Endothelial cell of umbilical vein (primary cell): ENCODE measurements around the gene CXCR4. TPM values are rescaled to one million over a fixed set of nuclear protein-coding genes. Genes with fewer than 3 reads are reported as not detected.

Experiments
- BruUV-seq: library from RNA; stranded (reverse); fragments of 400-500 nt; replicated peaks from 2 replicates; lab custom pipeline; 2021; lab: Mats Ljungman, UMichigan
- CTCF ChIA-PET: fragments of 300-600, 350-600 bp; sonication (Branson Sonifier 250); formaldehyde crosslinking; loops from one replicate; lab custom pipeline; 2021; ENCODE audit warnings: antibody characterized with exemption, inconsistent platforms; lab: Charles Lee
- POLR2A ChIA-PET: fragments of 300-600, 350-600 bp; sonication (Branson Sonifier 250); formaldehyde crosslinking; loops from one replicate; lab custom pipeline; 2021; ENCODE audit warnings: antibody characterized with exemption, inconsistent platforms; lab: Charles Lee
- DNase-seq: peaks from one replicate; pipeline ENCODE4 v3.0.0-alpha.2; 2011; ENCODE audit warnings: low read depth, low spot score
- FAIRE-seq: peaks from 2 replicates; lab custom pipeline; 2011; peaks lifted over from hg19 to GRCh38; lab: Jason Lieb, UNC
- H2AFZ ChIP-seq: 2 replicates; pipeline ENCODE4 v1.6.0; 2012; ENCODE audit warnings: low read depth, low read length, control low read depth, inconsistent platforms
- H3K27ac ChIP-seq: 2 replicates; pipeline ENCODE4 v1.5.1; 2011; ENCODE audit warnings: low read depth, mild to moderate bottlenecking, control low read depth, low read length, moderate library complexity; ENCODE audit not compliant: insufficient read depth
- H3K27me3 ChIP-seq, 2 experiments: 2 replicates each; pipeline versions ENCODE4 v1.6.0 to v1.6.1; 2011; ENCODE audit warnings: low read length in 2 of 2, mixed read lengths in 1 of 2; ENCODE audit not compliant: control insufficient read depth in 2 of 2, insufficient read depth in 2 of 2
- H3K36me3 ChIP-seq, 2 experiments: 2 replicates in 1 of 2; 3 replicates in 1 of 2; pipeline ENCODE4 v1.5.1; 2011; ENCODE audit warnings: low read length in 2 of 2, mild to moderate bottlenecking in 1 of 2, moderate library complexity in 1 of 2; ENCODE audit not compliant: control insufficient read depth in 2 of 2, insufficient read depth in 2 of 2; ENCODE audit errors: extremely low read depth in 1 of 2
- H3K4me1 ChIP-seq: 3 replicates; pipeline ENCODE4 v1.5.1; 2011; ENCODE audit warnings: mild to moderate bottlenecking, low read length; ENCODE audit not compliant: control insufficient read depth, insufficient read depth; ENCODE audit errors: extremely low read depth
- H3K4me2 ChIP-seq: 2 replicates; pipeline ENCODE4 v1.6.1; 2011; ENCODE audit warnings: low read length, control low read depth, mixed read lengths; ENCODE audit not compliant: insufficient read depth
- H3K4me3 ChIP-seq, 3 experiments: fragments of 200-600 bp in 1 of 3; sonication (generic), shearing (Covaris generic) in 1 of 3; replicated peaks in 1 of 3; 2 replicates each; pipeline ENCODE4 v1.5.1; 2011 to 2016; ENCODE audit warnings: control low read depth in 3 of 3, low read length in 3 of 3, mild to moderate bottlenecking in 2 of 3, inconsistent platforms in 1 of 3, low read depth in 1 of 3, moderate library complexity in 1 of 3; ENCODE audit not compliant: insufficient read depth in 1 of 3
- H3K79me2 ChIP-seq: 2 replicates; pipeline ENCODE4 v1.6.0; 2012; ENCODE audit warnings: low read length, inconsistent platforms; ENCODE audit not compliant: control insufficient read depth, insufficient read depth
- H3K9ac ChIP-seq: replicated peaks from 2 replicates; pipeline ENCODE3; 2011; ENCODE audit warnings: low read length, control low read depth; ENCODE audit not compliant: insufficient read depth; ENCODE audit errors: extremely low read depth
- H3K9me1 ChIP-seq: replicated peaks from 3 replicates; pipeline ENCODE4 v1.6.0; 2011; ENCODE audit warnings: mild to moderate bottlenecking, low read length; ENCODE audit not compliant: control insufficient read depth, insufficient read depth; ENCODE audit errors: extremely low read depth
- H3K9me3 ChIP-seq: replicated peaks from 2 replicates; pipeline ENCODE4 v1.5.1; 2012; ENCODE audit warnings: low read length, inconsistent platforms; ENCODE audit not compliant: control insufficient read depth, insufficient read depth
- H4K20me1 ChIP-seq: replicated peaks from 2 replicates; pipeline ENCODE3; 2011; ENCODE audit warnings: mild to moderate bottlenecking, low read length; ENCODE audit not compliant: control insufficient read depth, insufficient read depth; ENCODE audit errors: extremely low read depth
- CTCF ChIP-seq, 2 donors: IDR thresholded peaks; 1 replicate in 1 of 2; 2 replicates in 1 of 2; pipeline ENCODE4 v1.5.1; 2011; ENCODE audit warnings: low read length in 2 of 2, mild to moderate bottlenecking in 2 of 2, moderate library complexity in 2 of 2, control low read depth in 1 of 2, inconsistent platforms in 1 of 2, low read depth in 1 of 2; ENCODE audit not compliant: insufficient read depth in 1 of 2; ENCODE audit errors: extremely low read depth in 1 of 2
- EZH2 ChIP-seq: IDR thresholded peaks from 2 replicates; pipeline ENCODE4 v1.6.1; 2012; ENCODE audit warnings: borderline replicate concordance, low read depth, mild to moderate bottlenecking, moderate library complexity, low read length, inconsistent platforms; ENCODE audit not compliant: severe bottlenecking
- FOS ChIP-seq: IDR thresholded peaks from 2 replicates; pipeline ENCODE4 v1.6.1; 2011; ENCODE audit warnings: mild to moderate bottlenecking, low read length, moderate library complexity, borderline replicate concordance; ENCODE audit not compliant: insufficient read depth
- GATA2 ChIP-seq: IDR thresholded peaks from 2 replicates; pipeline ENCODE4 v1.7.0; 2011; ENCODE audit warnings: low read depth, mild to moderate bottlenecking, moderate library complexity, mixed read lengths, low read length; ENCODE audit not compliant: insufficient read length, insufficient read depth
- JUN ChIP-seq: IDR thresholded peaks from 2 replicates; pipeline ENCODE4 v1.6.1; 2011; ENCODE audit warnings: borderline replicate concordance, low read depth; ENCODE audit not compliant: insufficient read length, insufficient read depth
- MAX ChIP-seq: IDR thresholded peaks from 2 replicates; pipeline ENCODE4 v1.6.1; 2011; ENCODE audit not compliant: insufficient read depth, insufficient read length
- MYC ChIP-seq: IDR thresholded peaks from one replicate; pipeline ENCODE4 v1.6.1; 2011; ENCODE audit warnings: mild to moderate bottlenecking, low read depth, low read length
- POLR2A ChIP-seq: IDR thresholded peaks from 2 replicates; pipeline ENCODE4 v1.6.1; 2012; ENCODE audit warnings: low read depth, mild to moderate bottlenecking, control low read depth, low read length
- POLR2AphosphoS5 ChIP-seq: IDR thresholded peaks from 2 replicates; pipeline ENCODE4 v1.6.1; 2012; ENCODE audit warnings: low read depth, mild to moderate bottlenecking, control low read depth, low read length, moderate library complexity; ENCODE audit not compliant: insufficient read depth
- dilution Hi-C: fragments of 300-500 bp; cut with MboI; formaldehyde crosslinking; loops from one replicate; pipeline ENCODE4 v1.15.0; 2019; ENCODE audit warnings: low sequenced_read_pairs; ENCODE audit not compliant: extremely low pct_ligation_motif_present
- intact Hi-C: fragments of 100-400 bp; cut with micrococcal nuclease; formaldehyde crosslinking; loops from one replicate; pipeline ENCODE4 v1.10.0; 2022
- polyA plus RNA-seq, 4 experiments: library from polyadenylated mRNA; depleted of rRNA in 3 of 4; stranded (reverse) in 3 of 4; unstranded in 1 of 4; fragments of >200 nt; gene quantifications; 2 replicates each; pipeline versions ENCODE4 v1.2.1 to v1.2.3, GENCODE V29; 2011 to 2012; ENCODE audit warnings: missing spikeins in 1 of 4
- total RNA-seq: library from RNA; stranded (reverse); gene quantifications from 2 replicates; pipeline ENCODE4 v1.2.3, GENCODE V29; 2021

CXCR4 gene
- total and polyA plus RNA-seq, 2 donors (not counting 3 experiments of a cell fraction or from before 2014, with no cell fraction given): 42.2 to 52.4 TPM

GRCh38 chr2:136164280-136164776 lies 46.4 kb upstream of the CXCR4 start:
- ChIA-PET POLR2A (no interaction called here), CTCF (interaction anchor here (0.6 kb wide), 1 partner anchor 220 kb away, joined by 3 read pairs; no protein-coding TSS in a partner anchor)
- no peaks in the 10 kb centered on the region for H3K4me1 ChIP-seq
- H3K9ac ChIP-seq: no peak overlapping the region
- no peak for TF ChIP-seq JUN
- BruUV-seq: no TSS peak
- no peaks in the 10 kb centered on the region for H3K79me2 ChIP-seq
- FAIRE-seq (no peak), DNase-seq (no peak)
- intact Hi-C loops: no loop called here
- no peaks in the 10 kb centered on the region for H3K9me1 ChIP-seq
- no peak overlapping the region for H3K4me3 ChIP-seq
- peaks cover 0 to 10% of the 10 kb centered on the region in 2 experiments for H3K27me3 ChIP-seq
- H3K9me3 ChIP-seq: no peaks in the 10 kb centered on the region
- no peaks in the 10 kb centered on the region for H3K36me3 ChIP-seq
- no peaks in the 10 kb centered on the region for H4K20me1 ChIP-seq
- no peak overlapping the region for H3K4me2 ChIP-seq
- dilution Hi-C loops: no loop called here
- no peak overlapping the region for H2AFZ ChIP-seq
- no peak overlapping the region for H3K27ac ChIP-seq

GRCh38 chr2:136162438-136162837 lies 44.5 kb upstream of the CXCR4 start:
- Histone ChIP-seq H4K20me1 (no peaks in the 10 kb centered on the region), H3K4me2 (no peak overlapping the region), H3K36me3 (no peaks in the 10 kb centered on the region), H3K4me3 (no peak overlapping the region), H2AFZ (no peak overlapping the region), H3K27me3 (no peaks in the 10 kb centered on the region), H3K9me1 (no peaks in the 10 kb centered on the region), H3K79me2 (no peaks in the 10 kb centered on the region), H3K9me3 (no peaks in the 10 kb centered on the region), H3K9ac (no peak overlapping the region), H3K4me1 (no peaks in the 10 kb centered on the region), H3K27ac (no peak overlapping the region)
- ChIA-PET CTCF (interaction anchor here (1.2 kb wide), 1 partner anchor 17 kb away, joined by 3 read pairs; no protein-coding TSS in a partner anchor), POLR2A (no interaction called here)
- dilution Hi-C loops: no loop called here
- TF ChIP-seq FOS: no peak
- no peak for TF ChIP-seq MAX
- no peak for TF ChIP-seq EZH2
- no peak for TF ChIP-seq POLR2AphosphoS5
- TF ChIP-seq POLR2A: no peak
- TF ChIP-seq JUN: no peak
- TF ChIP-seq MYC: no peak
- no peak for TF ChIP-seq GATA2
- TF ChIP-seq CTCF (IDR thresholded peaks at IDR 0.05; ENCODE audit: extremely low read depth in 1 of 2, insufficient read depth in 1 of 2, low read depth in 1 of 2, low read length in 2 of 2): no peak
- FAIRE-seq: no peak
- DNase-seq: no peak
- intact Hi-C loops: no loop called here
- no TSS peak for BruUV-seq
